Measurements from ENCODE around the gene RNF182.

Gene RNF182

GRCh38 chr6:13922750-13923149 is 2.0 kb upstream of the RNF182 start:
- no peak overlapping the region for H3K4me3 ChIP-seq (ENCODE audit: low read depth, low read length)
- ChIA-PET CTCF (interaction anchor here (1.1 to 28.3 kb wide), 6 partner anchors 8 to 223 kb away, joined by 3 to 467 read pairs (median 28); no protein-coding TSS in a partner anchor), POLR2A (no interaction called here)
- no peak for DNase-seq (ENCODE audit: low read depth, low spot score)
- TF ChIP-seq CTCF (IDR thresholded peaks at IDR 0.05; ENCODE audit: insufficient read depth, low read length, missing control alignments) = no peak

- ChIA-PET CTCF (interaction anchor here (0.9 to 28.3 kb wide), 8 partner anchors 9 to 145 kb away, joined by 3 to 467 read pairs (median 10); no protein-coding TSS in a partner anchor), POLR2A (interaction anchor here (1.2 kb wide), 1 partner anchor 145 kb away, joined by 3 read pairs; no protein-coding TSS in a partner anchor)
- peak overlapping the region; percentile 66 for H3K4me3 ChIP-seq (ENCODE audit: low read depth, low read length)
- no peak for TF ChIP-seq CTCF (IDR thresholded peaks at IDR 0.05; ENCODE audit: insufficient read depth, low read length, missing control alignments)
- peak; percentile 19 for DNase-seq (ENCODE audit: low read depth, low spot score)
These were observed 1.1 kb upstream of the RNF182 start for GRCh38 chr6:13923527-13924145.

- CTCF ChIA-PET = interaction anchor here (0.9 to 28.3 kb wide), 9 partner anchors 10 to 144 kb away, joined by 3 to 467 read pairs (median 6); no protein-coding TSS in a partner anchor
These were observed 405 bp upstream of the RNF182 start for GRCh38 chr6:13924146-13924948.

GRCh38 chr6:13926378-13926777 is 1.6 kb downstream of the RNF182 start:
- TF ChIP-seq CTCF (IDR thresholded peaks at IDR 0.05; ENCODE audit: insufficient read depth, low read length, missing control alignments) = no peak
- ChIA-PET POLR2A (no interaction called here), CTCF (interaction anchor here (1.7 to 28.3 kb wide), 3 partner anchors 13 to 141 kb away, joined by 3 to 467 read pairs (median 5); no protein-coding TSS in a partner anchor)
- no peak for DNase-seq (ENCODE audit: low read depth, low spot score)
- H3K4me3 ChIP-seq (ENCODE audit: low read depth, low read length) = no peak overlapping the region

More at GRCh38 chr6:13924146-13924948, 405 bp upstream of the RNF182 start:
- POLR2A ChIA-PET = interaction anchor here (1.2 kb wide), 1 partner anchor 144 kb away, joined by 3 read pairs; no protein-coding TSS in a partner anchor
- no peak for TF ChIP-seq CTCF (IDR thresholded peaks at IDR 0.05; ENCODE audit: insufficient read depth, low read length, missing control alignments)
- DNase-seq (ENCODE audit: low read depth, low spot score) = no peak
- peak overlapping the region; percentile 66 for H3K4me3 ChIP-seq (ENCODE audit: low read depth, low read length)

GRCh38 chr6:13927203-13927602 is 2.5 kb downstream of the RNF182 start:
- POLR2A ChIA-PET = no interaction called here
- H3K4me3 ChIP-seq (ENCODE audit: low read depth, low read length) = no peak overlapping the region
- DNase-seq (ENCODE audit: low read depth, low spot score) = no peak
- CTCF ChIA-PET = interaction anchor here (1.5 to 28.3 kb wide), 4 partner anchors 12 to 140 kb away, joined by 3 to 467 read pairs (median 5); no protein-coding TSS in a partner anchor
- no peak for TF ChIP-seq CTCF (IDR thresholded peaks at IDR 0.05; ENCODE audit: insufficient read depth, low read length, missing control alignments)

- no peak for TF ChIP-seq CTCF (IDR thresholded peaks at IDR 0.05; ENCODE audit: insufficient read depth, low read length, missing control alignments)
- ChIA-PET CTCF (interaction anchor here (0.9 to 28.3 kb wide), 2 partner anchors 116 to 139 kb away, joined by 3 to 467 read pairs; no protein-coding TSS in a partner anchor), POLR2A (no interaction called here)
- DNase-seq (ENCODE audit: low read depth, low spot score) = no peak
- no peak overlapping the region for H3K4me3 ChIP-seq (ENCODE audit: low read depth, low read length)
These were observed 4.4 kb downstream of the RNF182 start for GRCh38 chr6:13929196-13929595.
